Liver (tissue), 3 donors: ENCODE data around the gene TMEM139.

ENCODE experiments used
- ATF3 ChIP-seq: IDR thresholded peaks from 2 replicates; pipeline ENCODE4 v1.6.1; 2016; ENCODE audit warnings: antibody characterized with exemption
- CTCF ChIP-seq: fragments of 150-350 bp; IDR thresholded peaks from 2 replicates; pipeline ENCODE4 v1.5.1; 2017; ENCODE audit warnings: improper control_type of control experiment, low read depth, low read length; ENCODE audit not compliant: missing input control
- HNF4G ChIP-seq: IDR thresholded peaks from 2 replicates; pipeline ENCODE4 v1.6.1; 2016; ENCODE audit warnings: antibody characterized with exemption
- JUND ChIP-seq, 2 donors: IDR thresholded peaks; 2 replicates each; pipeline ENCODE4 v1.6.1; 2016; ENCODE audit warnings: antibody characterized with exemption in 2 of 2
- MAX ChIP-seq: IDR thresholded peaks from 2 replicates; pipeline ENCODE4 v1.6.1; 2016; ENCODE audit warnings: antibody characterized with exemption
- NR2F2 ChIP-seq: IDR thresholded peaks from 2 replicates; pipeline ENCODE4 v1.6.1; 2016; ENCODE audit warnings: antibody characterized with exemption
- RAD21 ChIP-seq, 2 donors: IDR thresholded peaks; 2 replicates each; pipeline ENCODE4 v1.6.1; 2016; ENCODE audit warnings: antibody characterized with exemption in 2 of 2, mild to moderate bottlenecking in 2 of 2
- REST ChIP-seq: IDR thresholded peaks from 2 replicates; pipeline ENCODE4 v1.6.1; 2016; ENCODE audit warnings: antibody characterized with exemption, mild to moderate bottlenecking
- RXRA ChIP-seq, 2 donors: IDR thresholded peaks; 2 replicates each; pipeline ENCODE4 v1.6.1; 2017 to 2018; ENCODE audit warnings: antibody characterized with exemption in 2 of 2, mild to moderate bottlenecking in 1 of 2
- SP1 ChIP-seq: IDR thresholded peaks from 2 replicates; pipeline ENCODE4 v1.6.1; 2018; ENCODE audit warnings: antibody characterized with exemption, mild to moderate bottlenecking
- TAF1 ChIP-seq: conservative IDR thresholded peaks from 2 replicates; pipeline ENCODE4 v1.6.1; 2016; ENCODE audit warnings: antibody characterized with exemption, mild to moderate bottlenecking
- YY1 ChIP-seq: IDR thresholded peaks from 2 replicates; pipeline ENCODE4 v1.6.1; 2016; ENCODE audit warnings: antibody characterized with exemption, mild to moderate bottlenecking
- ZBTB33 ChIP-seq: IDR thresholded peaks from 2 replicates; pipeline ENCODE4 v1.6.1; 2016; ENCODE audit warnings: antibody characterized with exemption
- donor health status: healthy.
- donor health status: healthy.

- no peak for TF ChIP-seq CTCF
- TF ChIP-seq MAX: no peak
- TF ChIP-seq ATF3: no peak
- no peak for TF ChIP-seq RXRA (IDR thresholded peaks at IDR 0.05)
- no peak for TF ChIP-seq ZBTB33
- TF ChIP-seq TAF1: no peak
- TF ChIP-seq SP1: no peak
- no peak for TF ChIP-seq JUND (IDR thresholded peaks at IDR 0.05)
- TF ChIP-seq RAD21 (IDR thresholded peaks at IDR 0.05): no peak
- TF ChIP-seq YY1: no peak
- no peak for TF ChIP-seq HNF4G
- no peak for TF ChIP-seq REST
- no peak for TF ChIP-seq NR2F2
Observed at GRCh38 chr7:143321242-143321641, 36.5 kb downstream of the TMEM139 start.
